Measurements from ENCODE around the gene CARD11. TPM values are rescaled to one million over a fixed set of nuclear protein-coding genes. Genes with fewer than 3 reads are reported as not detected.

The CARD11 gene
- polyA plus RNA-seq, 1 of the 3 experiments (the other 2 are of a cell fraction), result not detected

GRCh38 chr7:3074459-3074821 lies 30.8 kb upstream of the CARD11 start:
- no peaks in the 10 kb centered on the region for H4K20me1 ChIP-seq (ENCODE audit: insufficient read depth)
- POLR2A ChIA-PET, result interaction anchor here (0.7 kb wide), 1 partner anchor 162 kb away, joined by 3 read pairs; no protein-coding TSS in a partner anchor
- TF ChIP-seq EP300 (IDR thresholded peaks at IDR 0.05; ENCODE audit: borderline replicate concordance in 1 of 2, low read depth in 1 of 2, low read length in 1 of 2), result peak in 1 of 2 experiments; percentile 3; a peak in 2 of 4 replicates
- no peak for TF ChIP-seq FOSL2 (IDR thresholded peaks at IDR 0.05; ENCODE audit: borderline replicate concordance, low read depth)

GRCh38 chr7:3073763-3074458 lies 30.2 kb upstream of the CARD11 start:
- no peaks in the 10 kb centered on the region for H3K9me3 ChIP-seq
- no peak overlapping the region for H3K4me3 ChIP-seq (ENCODE audit: low read depth in 2 of 2, low read length in 1 of 2)
- H3K9ac ChIP-seq, result no peak overlapping the region
- H2AFZ ChIP-seq (ENCODE audit: low read depth), result no peak overlapping the region
- H3K79me2 ChIP-seq (ENCODE audit: insufficient read depth), result no peaks in the 10 kb centered on the region
- H4K20me1 ChIP-seq (ENCODE audit: insufficient read depth), result no peaks in the 10 kb centered on the region
- no peaks in the 10 kb centered on the region for H3K9me2 ChIP-seq
- H3K27ac ChIP-seq (ENCODE audit: low read depth in 2 of 2, low read length in 1 of 2), result peak overlapping the region in 1 of 2 experiments; percentile 65; a peak in 2 of 4 replicates
- ChIA-PET POLR2A (interaction anchor here (0.7 kb wide), 1 partner anchor 163 kb away, joined by 3 read pairs; no protein-coding TSS in a partner anchor), CTCF (interaction anchor here (0.8 to 3.5 kb wide), 6 partner anchors 9 to 193 kb away, joined by 3 to 19 read pairs (median 4); no protein-coding TSS in a partner anchor)
- TF ChIP-seq NFIC (IDR thresholded peaks at IDR 0.05; ENCODE audit: borderline replicate concordance), result no peak
- no peak for TF ChIP-seq FOSL2 (IDR thresholded peaks at IDR 0.05; ENCODE audit: borderline replicate concordance, low read depth)
- peak; percentile 54; the same call in 1 of the 2 replicates for TF ChIP-seq RCOR1 (IDR thresholded peaks at IDR 0.05; ENCODE audit: low read length)
- no peak for TF ChIP-seq PBX3 (IDR thresholded peaks at IDR 0.05)
- no peak for TF ChIP-seq TAF1 (IDR thresholded peaks at IDR 0.05; ENCODE audit: borderline replicate concordance, low read depth, low read length)
- TF ChIP-seq USF1 (IDR thresholded peaks at IDR 0.05; ENCODE audit: borderline replicate concordance, low read depth), result no peak
- TF ChIP-seq SIN3A (IDR thresholded peaks at IDR 0.05; ENCODE audit: borderline replicate concordance, low read depth, low read length), result no peak
- no peak for TF ChIP-seq TEAD4 (IDR thresholded peaks at IDR 0.05; ENCODE audit: borderline replicate concordance, insufficient read depth)
- peak; percentile 37 for TF ChIP-seq CHD2 (IDR thresholded peaks at IDR 0.05; ENCODE audit: low read length, partially characterized antibody)
- peak in 1 of 2 experiments; percentile 62; a peak in 1 of 4 replicates for TF ChIP-seq EP300 (IDR thresholded peaks at IDR 0.05; ENCODE audit: borderline replicate concordance in 1 of 2, low read depth in 1 of 2, low read length in 1 of 2)
- TF ChIP-seq GABPA (IDR thresholded peaks at IDR 0.05; ENCODE audit: low read depth), result no peak
- TF ChIP-seq NRF1 (IDR thresholded peaks at IDR 0.05; ENCODE audit: low read depth, low read length), result no peak
- no peak for TF ChIP-seq MXI1 (IDR thresholded peaks at IDR 0.05; ENCODE audit: low read depth, low read length)
- TF ChIP-seq JUND (IDR thresholded peaks at IDR 0.05), result no peak
- TF ChIP-seq MAX (IDR thresholded peaks at IDR 0.05; ENCODE audit: low read depth), result no peak
- TF ChIP-seq GATA2 (CRISPR knock-in tag; IDR thresholded peaks at IDR 0.05), result peak; percentile 29; the same call in 1 of the 2 replicates
- no peaks in the 10 kb centered on the region for H3K36me3 ChIP-seq (replicated peaks in 1 of 2; ENCODE audit: control insufficient read depth in 1 of 2, insufficient read depth in 2 of 2, low read length in 1 of 2)
- peak; percentile 55 for DNase-seq
- 12% methylated on average over 6 of the region's 6 CpGs for WGBS (ENCODE audit: low lambda C conversion rate)
- no peaks in the 10 kb centered on the region for H3K27me3 ChIP-seq (ENCODE audit: insufficient read depth)
- peaks cover 0 to 27% of the 10 kb centered on the region in 2 experiments; a peak in 1 of 4 replicates for H3K4me1 ChIP-seq (ENCODE audit: control insufficient read depth in 1 of 2, insufficient read depth in 2 of 2, low read depth in 1 of 2, low read length in 1 of 2)
- H3K4me2 ChIP-seq, result no peak overlapping the region
- no peaks in the 10 kb centered on the region for H3F3A ChIP-seq (replicated peaks; ENCODE audit: insufficient read depth)

More at GRCh38 chr7:3074459-3074821, 30.8 kb upstream of the CARD11 start:
- 15% methylated on average over 4 of the region's 4 CpGs for WGBS (ENCODE audit: low lambda C conversion rate)
- H3K36me3 ChIP-seq (replicated peaks in 1 of 2; ENCODE audit: control insufficient read depth in 1 of 2, insufficient read depth in 2 of 2, low read length in 1 of 2), result no peaks in the 10 kb centered on the region
- H3F3A ChIP-seq (replicated peaks; ENCODE audit: insufficient read depth), result no peaks in the 10 kb centered on the region
- no peak overlapping the region for H3K4me2 ChIP-seq
- no peak overlapping the region for H3K4me3 ChIP-seq (ENCODE audit: low read depth in 2 of 2, low read length in 1 of 2)
- peaks cover 0 to 28% of the 10 kb centered on the region in 2 experiments; a peak in 1 of 4 replicates for H3K4me1 ChIP-seq (ENCODE audit: control insufficient read depth in 1 of 2, insufficient read depth in 2 of 2, low read depth in 1 of 2, low read length in 1 of 2)
- no peak overlapping the region for H2AFZ ChIP-seq (ENCODE audit: low read depth)
- H3K9ac ChIP-seq, result no peak overlapping the region
- H3K9me3 ChIP-seq, result no peaks in the 10 kb centered on the region
- DNase-seq, result peak; percentile 41
- H3K9me2 ChIP-seq, result no peaks in the 10 kb centered on the region
- H3K79me2 ChIP-seq (ENCODE audit: insufficient read depth), result no peaks in the 10 kb centered on the region
- H3K27ac ChIP-seq (ENCODE audit: low read depth in 2 of 2, low read length in 1 of 2), result peak overlapping the region in 1 of 2 experiments; percentile 65; a peak in 2 of 4 replicates
- CTCF ChIA-PET, result interaction anchor here (0.8 to 3.5 kb wide), 3 partner anchors 10 to 187 kb away, joined by 4 to 19 read pairs (median 10); no protein-coding TSS in a partner anchor
- no peaks in the 10 kb centered on the region for H3K27me3 ChIP-seq (ENCODE audit: insufficient read depth)

Measured in SK-N-SH (cell line).